Endothelial cell of umbilical vein (primary cell): Measurements from ENCODE around the gene PTGFRN. TPM values are rescaled to one million over a fixed set of nuclear protein-coding genes. Genes with fewer than 3 reads are reported as not detected.

Source experiments
- BruUV-seq: library from RNA; stranded (reverse); fragments of 400-500 nt; replicated peaks from 2 replicates; lab custom pipeline; 2021; lab: Mats Ljungman, UMichigan
- CTCF ChIA-PET: fragments of 300-600, 350-600 bp; sonication (Branson Sonifier 250); formaldehyde crosslinking; loops from one replicate; lab custom pipeline; 2021; ENCODE audit warnings: antibody characterized with exemption, inconsistent platforms; lab: Charles Lee
- POLR2A ChIA-PET: fragments of 300-600, 350-600 bp; sonication (Branson Sonifier 250); formaldehyde crosslinking; loops from one replicate; lab custom pipeline; 2021; ENCODE audit warnings: antibody characterized with exemption, inconsistent platforms; lab: Charles Lee
- DNase-seq: peaks from one replicate; pipeline ENCODE4 v3.0.0-alpha.2; 2011; ENCODE audit warnings: low read depth, low spot score
- FAIRE-seq: peaks from 2 replicates; lab custom pipeline; 2011; peaks lifted over from hg19 to GRCh38; lab: Jason Lieb, UNC
- H2AFZ ChIP-seq: 2 replicates; pipeline ENCODE4 v1.6.0; 2012; ENCODE audit warnings: low read depth, low read length, control low read depth, inconsistent platforms
- H3K27ac ChIP-seq: 2 replicates; pipeline ENCODE4 v1.5.1; 2011; ENCODE audit warnings: low read depth, mild to moderate bottlenecking, control low read depth, low read length, moderate library complexity; ENCODE audit not compliant: insufficient read depth
- H3K27me3 ChIP-seq, 2 experiments: 2 replicates each; pipeline versions ENCODE4 v1.6.0 to v1.6.1; 2011; ENCODE audit warnings: low read length in 2 of 2, mixed read lengths in 1 of 2; ENCODE audit not compliant: control insufficient read depth in 2 of 2, insufficient read depth in 2 of 2
- H3K36me3 ChIP-seq, 2 experiments: 2 replicates in 1 of 2; 3 replicates in 1 of 2; pipeline ENCODE4 v1.5.1; 2011; ENCODE audit warnings: low read length in 2 of 2, mild to moderate bottlenecking in 1 of 2, moderate library complexity in 1 of 2; ENCODE audit not compliant: control insufficient read depth in 2 of 2, insufficient read depth in 2 of 2; ENCODE audit errors: extremely low read depth in 1 of 2
- H3K4me1 ChIP-seq: 3 replicates; pipeline ENCODE4 v1.5.1; 2011; ENCODE audit warnings: mild to moderate bottlenecking, low read length; ENCODE audit not compliant: control insufficient read depth, insufficient read depth; ENCODE audit errors: extremely low read depth
- H3K4me2 ChIP-seq: 2 replicates; pipeline ENCODE4 v1.6.1; 2011; ENCODE audit warnings: low read length, control low read depth, mixed read lengths; ENCODE audit not compliant: insufficient read depth
- H3K4me3 ChIP-seq, 3 experiments: fragments of 200-600 bp in 1 of 3; sonication (generic), shearing (Covaris generic) in 1 of 3; replicated peaks in 1 of 3; 2 replicates each; pipeline ENCODE4 v1.5.1; 2011 to 2016; ENCODE audit warnings: control low read depth in 3 of 3, low read length in 3 of 3, mild to moderate bottlenecking in 2 of 3, inconsistent platforms in 1 of 3, low read depth in 1 of 3, moderate library complexity in 1 of 3; ENCODE audit not compliant: insufficient read depth in 1 of 3
- H3K79me2 ChIP-seq: 2 replicates; pipeline ENCODE4 v1.6.0; 2012; ENCODE audit warnings: low read length, inconsistent platforms; ENCODE audit not compliant: control insufficient read depth, insufficient read depth
- H3K9ac ChIP-seq: replicated peaks from 2 replicates; pipeline ENCODE3; 2011; ENCODE audit warnings: low read length, control low read depth; ENCODE audit not compliant: insufficient read depth; ENCODE audit errors: extremely low read depth
- H3K9me1 ChIP-seq: replicated peaks from 3 replicates; pipeline ENCODE4 v1.6.0; 2011; ENCODE audit warnings: mild to moderate bottlenecking, low read length; ENCODE audit not compliant: control insufficient read depth, insufficient read depth; ENCODE audit errors: extremely low read depth
- H3K9me3 ChIP-seq: replicated peaks from 2 replicates; pipeline ENCODE4 v1.5.1; 2012; ENCODE audit warnings: low read length, inconsistent platforms; ENCODE audit not compliant: control insufficient read depth, insufficient read depth
- H4K20me1 ChIP-seq: replicated peaks from 2 replicates; pipeline ENCODE3; 2011; ENCODE audit warnings: mild to moderate bottlenecking, low read length; ENCODE audit not compliant: control insufficient read depth, insufficient read depth; ENCODE audit errors: extremely low read depth
- CTCF ChIP-seq, 2 donors: IDR thresholded peaks; 1 replicate in 1 of 2; 2 replicates in 1 of 2; pipeline ENCODE4 v1.5.1; 2011; ENCODE audit warnings: low read length in 2 of 2, mild to moderate bottlenecking in 2 of 2, moderate library complexity in 2 of 2, control low read depth in 1 of 2, inconsistent platforms in 1 of 2, low read depth in 1 of 2; ENCODE audit not compliant: insufficient read depth in 1 of 2; ENCODE audit errors: extremely low read depth in 1 of 2
- FOS ChIP-seq: IDR thresholded peaks from 2 replicates; pipeline ENCODE4 v1.6.1; 2011; ENCODE audit warnings: mild to moderate bottlenecking, low read length, moderate library complexity, borderline replicate concordance; ENCODE audit not compliant: insufficient read depth
- GATA2 ChIP-seq: IDR thresholded peaks from 2 replicates; pipeline ENCODE4 v1.7.0; 2011; ENCODE audit warnings: low read depth, mild to moderate bottlenecking, moderate library complexity, mixed read lengths, low read length; ENCODE audit not compliant: insufficient read length, insufficient read depth
- JUN ChIP-seq: IDR thresholded peaks from 2 replicates; pipeline ENCODE4 v1.6.1; 2011; ENCODE audit warnings: borderline replicate concordance, low read depth; ENCODE audit not compliant: insufficient read length, insufficient read depth
- MAX ChIP-seq: IDR thresholded peaks from 2 replicates; pipeline ENCODE4 v1.6.1; 2011; ENCODE audit not compliant: insufficient read depth, insufficient read length
- MYC ChIP-seq: IDR thresholded peaks from one replicate; pipeline ENCODE4 v1.6.1; 2011; ENCODE audit warnings: mild to moderate bottlenecking, low read depth, low read length
- POLR2A ChIP-seq: IDR thresholded peaks from 2 replicates; pipeline ENCODE4 v1.6.1; 2012; ENCODE audit warnings: low read depth, mild to moderate bottlenecking, control low read depth, low read length
- POLR2AphosphoS5 ChIP-seq: IDR thresholded peaks from 2 replicates; pipeline ENCODE4 v1.6.1; 2012; ENCODE audit warnings: low read depth, mild to moderate bottlenecking, control low read depth, low read length, moderate library complexity; ENCODE audit not compliant: insufficient read depth
- dilution Hi-C: fragments of 300-500 bp; cut with MboI; formaldehyde crosslinking; loops from one replicate; pipeline ENCODE4 v1.15.0; 2019; ENCODE audit warnings: low sequenced_read_pairs; ENCODE audit not compliant: extremely low pct_ligation_motif_present
- intact Hi-C: fragments of 100-400 bp; cut with micrococcal nuclease; formaldehyde crosslinking; loops from one replicate; pipeline ENCODE4 v1.10.0; 2022
- polyA plus RNA-seq, 4 experiments: library from polyadenylated mRNA; depleted of rRNA in 3 of 4; stranded (reverse) in 3 of 4; unstranded in 1 of 4; fragments of >200 nt; gene quantifications; 2 replicates each; pipeline versions ENCODE4 v1.2.1 to v1.2.3, GENCODE V29; 2011 to 2012; ENCODE audit warnings: missing spikeins in 1 of 4
- total RNA-seq: library from RNA; stranded (reverse); gene quantifications from 2 replicates; pipeline ENCODE4 v1.2.3, GENCODE V29; 2021

Gene PTGFRN
- total and polyA plus RNA-seq, 2 donors (not counting 3 experiments of a cell fraction or from before 2014, with no cell fraction given): 39.6 to 60.7 TPM

DNA sequence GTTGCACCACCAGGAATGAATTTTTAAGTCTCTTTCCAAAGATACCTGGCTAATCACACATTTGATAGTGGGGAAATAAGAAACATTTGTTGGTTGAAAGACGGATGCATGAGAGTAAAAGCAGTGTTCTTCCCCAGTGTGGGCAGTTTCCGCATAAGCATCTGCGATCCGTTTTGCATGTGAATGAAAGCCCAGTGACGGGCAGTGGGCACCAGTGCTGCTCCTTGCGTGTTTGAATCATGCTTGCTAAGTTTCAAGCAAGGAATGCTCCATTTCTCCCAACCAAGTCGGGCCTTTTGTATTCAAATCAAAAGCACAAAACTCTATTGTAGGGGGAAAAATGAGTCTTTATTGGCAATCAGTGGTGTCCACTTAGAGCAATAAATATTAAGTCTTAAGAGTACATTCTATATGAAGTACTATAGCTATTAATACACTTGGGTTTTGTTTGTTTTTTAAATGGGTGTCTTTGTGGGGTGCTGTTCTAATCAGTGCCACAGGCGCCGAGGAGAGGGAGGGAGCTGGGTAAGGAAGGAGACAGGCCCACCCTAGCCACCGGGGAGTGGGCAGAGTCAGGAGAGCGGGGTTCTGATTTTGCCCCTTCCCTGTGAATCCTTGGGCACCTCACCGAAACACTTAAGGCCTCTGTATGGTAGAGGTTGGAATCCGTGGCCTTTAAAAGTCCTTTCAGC is 750 bp upstream of the PTGFRN start:
- TF ChIP-seq MAX: no peak
- no peak for TF ChIP-seq GATA2
- TF ChIP-seq FOS: no peak
- TF ChIP-seq POLR2A: no peak
- TF ChIP-seq CTCF (IDR thresholded peaks at IDR 0.05; ENCODE audit: extremely low read depth in 1 of 2, insufficient read depth in 1 of 2, low read depth in 1 of 2, low read length in 2 of 2): no peak
- TF ChIP-seq POLR2AphosphoS5: no peak
- TF ChIP-seq JUN: no peak
- TF ChIP-seq MYC: no peak
- Histone ChIP-seq H3K4me2 (peak overlapping the region; percentile 37), H3K9me3 (no peaks in the 10 kb centered on the region), H3K79me2 (no peaks in the 10 kb centered on the region), H3K9me1 (no peaks in the 10 kb centered on the region), H3K4me3 (no peak overlapping the region), H4K20me1 (no peaks in the 10 kb centered on the region), H3K27me3 (no peaks in the 10 kb centered on the region), H3K9ac (no peak overlapping the region), H3K4me1 (no peaks in the 10 kb centered on the region), H2AFZ (peak overlapping the region; percentile 84), H3K27ac (no peak overlapping the region), H3K36me3 (no peaks in the 10 kb centered on the region)
- DNase-seq: no peak
- intact Hi-C loops (no loop called here), dilution Hi-C loops (no loop called here)
- no TSS peak for BruUV-seq
- ChIA-PET POLR2A (no interaction called here), CTCF (interaction anchor here (1.1 to 1.5 kb wide), 2 partner anchors 31 to 171 kb away, joined by 3 to 5 read pairs; no protein-coding TSS in a partner anchor)
- FAIRE-seq: peak; percentile 31
